GM18502 (cell line): ENCODE measurements around the gene CLOCK.

Experiments used
- ATAC-seq: cut with Tn5 transposase; IDR thresholded peaks from one replicate; pipeline ENCODE4 v1.9.1; 2021; ENCODE audit warnings: mild to moderate bottlenecking; ENCODE audit not compliant: unreplicated experiment, poor library complexity

Gene CLOCK

GRCh38 chr4:55485821-55486220, 60.9 kb downstream of the CLOCK start:
- ATAC-seq: no peak

DNA sequence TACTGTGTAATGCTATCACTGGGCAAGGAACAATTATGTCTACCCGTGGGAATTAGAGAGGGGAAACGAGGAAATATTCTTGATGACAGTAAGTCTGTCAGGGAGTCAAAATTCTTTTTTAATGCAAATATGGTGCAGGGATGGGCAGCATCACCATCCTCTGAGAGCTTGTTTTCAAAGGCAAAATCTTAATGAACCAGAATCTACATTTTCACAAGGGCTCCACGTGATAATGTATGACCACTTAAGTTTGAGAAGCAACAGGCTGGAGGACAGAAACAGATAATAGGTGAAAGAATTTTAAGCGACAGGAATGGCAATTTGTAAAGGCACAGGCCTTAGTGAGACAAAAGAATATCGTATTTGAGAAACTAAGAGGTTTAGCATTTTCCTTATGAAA, 63.4 kb downstream of the CLOCK start:
- ATAC-seq: no peak

DNA sequence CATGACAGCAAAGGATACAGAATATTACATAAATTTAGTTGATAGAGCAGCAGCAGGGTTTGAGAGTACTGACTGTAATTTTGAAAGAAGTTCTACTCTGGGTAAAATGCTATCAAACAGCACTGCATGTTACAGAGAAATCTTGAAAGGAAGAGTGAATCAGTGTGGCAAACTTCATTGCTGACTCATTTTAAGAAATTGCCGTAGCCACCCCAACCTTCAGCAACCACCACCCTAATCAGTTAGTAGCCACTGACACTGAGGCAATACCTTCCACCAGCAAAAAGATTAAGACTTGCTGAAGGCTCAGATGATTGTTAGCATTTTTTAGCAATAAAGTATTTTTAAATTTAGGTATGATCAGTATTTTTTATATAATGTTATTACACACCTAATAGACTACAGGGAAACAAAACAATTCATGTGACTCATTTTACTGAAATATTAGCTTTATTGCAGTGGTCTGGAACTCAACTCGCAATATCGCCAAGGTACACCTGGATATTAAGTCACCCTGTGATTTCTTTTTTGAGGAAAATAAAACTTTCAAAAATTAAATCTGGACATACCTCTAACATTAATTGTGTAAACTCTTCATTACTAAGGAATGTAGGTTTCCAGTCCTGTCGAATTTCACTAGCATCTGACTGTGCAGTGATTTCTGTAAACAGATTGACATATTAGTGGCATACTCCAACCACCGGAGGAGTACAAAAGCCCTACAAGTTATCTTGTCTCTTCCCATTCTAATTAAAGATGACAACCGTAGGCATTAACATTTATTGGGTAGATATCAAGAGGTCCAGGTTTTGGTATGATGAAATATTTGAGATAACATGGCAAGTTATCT, 71.1 kb downstream of the CLOCK start:
- no peak for ATAC-seq

- ATAC-seq: no peak
Measured at GRCh38 chr4:55469979-55470378, 76.7 kb downstream of the CLOCK start.

- no peak for ATAC-seq
Measured at GRCh38 chr4:55468724-55469123, 78.0 kb downstream of the CLOCK start.

GRCh38 chr4:55466001-55466400, 80.7 kb downstream of the CLOCK start:
- ATAC-seq: no peak

- ATAC-seq: no peak
Measured at GRCh38 chr4:55458611-55459010, 88.1 kb downstream of the CLOCK start.

GRCh38 chr4:55458164-55458563, 88.5 kb downstream of the CLOCK start:
- ATAC-seq: no peak

- no peak for ATAC-seq
Measured at GRCh38 chr4:55450566-55450965, 96.1 kb downstream of the CLOCK start.

DNA sequence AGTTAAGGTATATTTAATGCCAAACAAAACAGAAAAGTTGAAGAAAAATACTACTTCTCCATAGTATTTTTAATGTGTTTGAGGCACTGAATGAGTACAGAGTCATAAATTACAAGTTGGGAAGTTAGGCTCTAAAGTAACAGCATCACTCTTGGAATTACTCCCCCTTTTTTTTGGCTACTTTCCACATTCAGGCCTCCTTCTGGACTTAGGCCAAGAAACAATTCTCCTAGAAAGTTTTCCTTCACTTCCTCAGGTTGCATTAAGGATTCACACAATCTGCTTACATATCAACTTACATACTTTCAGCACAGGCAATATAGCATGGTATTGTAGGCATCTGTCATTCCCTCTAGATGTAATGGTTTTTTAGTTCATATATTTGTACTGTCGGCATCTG, 98.9 kb downstream of the CLOCK start:
- ATAC-seq: no peak

DNA sequence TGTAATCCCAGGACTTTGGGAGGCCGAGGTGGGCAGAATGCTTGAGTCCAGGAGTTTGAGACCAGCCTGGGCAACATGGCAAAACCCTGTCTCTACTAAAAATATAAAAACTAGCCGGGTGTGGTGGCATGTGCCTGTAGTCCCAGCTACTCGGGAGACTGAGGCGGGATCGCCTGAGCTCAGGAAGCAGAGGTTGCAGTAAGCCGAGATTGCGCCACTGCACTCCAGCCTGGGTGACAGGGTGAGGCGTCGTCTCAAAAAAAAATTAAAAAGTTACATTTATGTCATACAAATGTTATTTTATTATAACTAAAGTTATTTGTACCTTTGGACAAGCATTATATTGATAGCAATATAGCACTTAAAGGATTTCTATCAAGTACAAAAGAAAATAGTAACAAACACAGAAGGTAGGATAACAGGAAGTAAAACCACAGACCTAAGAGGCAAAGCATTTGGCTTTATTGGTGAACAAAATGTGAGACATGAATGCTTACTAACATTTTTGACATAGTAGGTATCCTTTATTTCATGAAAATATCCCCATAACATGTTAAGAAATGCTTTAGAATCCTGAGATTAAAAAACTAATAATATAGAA, 99.5 kb downstream of the CLOCK start:
- no peak for ATAC-seq

DNA sequence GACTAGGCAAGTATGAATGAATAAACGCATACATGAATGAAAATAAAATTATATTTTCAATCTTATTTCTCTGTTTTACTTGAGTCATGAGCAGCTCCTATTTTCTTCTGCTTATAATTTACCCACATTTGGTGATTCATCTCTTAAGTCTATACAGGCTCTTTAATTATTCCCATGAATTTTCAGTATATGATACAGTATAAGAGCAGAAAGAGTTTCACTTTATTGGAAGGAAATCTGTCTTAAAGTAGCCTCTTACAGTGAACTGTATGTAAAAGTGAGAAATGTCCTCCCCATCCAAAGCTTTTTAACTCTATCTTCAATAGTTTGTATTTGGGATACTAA, 100.2 kb downstream of the CLOCK start:
- no peak for ATAC-seq

- no peak for ATAC-seq
Measured at GRCh38 chr4:55445921-55446577, 100.7 kb downstream of the CLOCK start.

GRCh38 chr4:55444827-55445226, 101.9 kb downstream of the CLOCK start:
- no peak for ATAC-seq

GRCh38 chr4:55442541-55442940, 104.2 kb downstream of the CLOCK start:
- no peak for ATAC-seq

DNA sequence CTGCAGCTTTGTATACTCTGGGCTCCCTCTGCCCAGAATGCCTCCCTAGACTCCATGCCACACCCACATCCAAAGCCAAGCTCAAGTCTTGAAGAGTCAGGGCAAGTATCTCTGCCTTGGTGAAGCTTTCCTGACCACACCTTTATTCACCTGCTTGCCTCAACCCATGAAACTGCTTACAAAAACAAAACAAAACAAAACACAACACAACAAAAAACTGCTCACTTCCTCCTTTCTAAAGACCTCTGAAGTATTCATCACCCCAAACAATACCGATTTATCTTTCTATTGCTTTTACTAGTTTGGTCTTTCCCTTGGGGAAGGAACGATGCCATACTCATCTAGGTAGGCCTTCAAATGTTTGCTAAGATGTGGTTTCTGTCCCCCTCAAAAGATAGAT, 105.9 kb downstream of the CLOCK start:
- no peak for ATAC-seq

- ATAC-seq: no peak
Measured at GRCh38 chr4:55439023-55439422, 107.7 kb downstream of the CLOCK start.

- ATAC-seq: no peak
Measured at GRCh38 chr4:55438314-55438713, 108.4 kb downstream of the CLOCK start.

DNA sequence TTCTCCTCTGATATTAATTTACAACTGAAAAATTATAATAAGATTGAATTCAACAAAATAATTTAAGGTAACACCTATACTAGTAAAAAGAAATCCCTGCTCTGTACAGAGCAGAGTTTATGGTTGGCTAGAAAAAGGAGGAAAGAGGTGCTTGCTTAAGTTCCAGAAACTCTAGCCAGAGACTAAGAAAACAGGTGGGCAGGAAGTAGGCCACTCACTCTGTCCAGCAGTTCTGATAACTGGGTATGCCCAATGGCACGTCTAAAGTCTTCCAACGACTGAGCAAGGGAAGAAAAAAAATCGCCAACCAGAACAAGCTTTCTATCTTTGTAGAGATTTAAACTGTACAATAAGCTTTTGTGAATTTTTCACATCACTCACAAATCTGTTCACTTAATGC, 108.9 kb downstream of the CLOCK start:
- no peak for ATAC-seq

GRCh38 chr4:55437356-55437796, 109.3 kb downstream of the CLOCK start:
- ATAC-seq: no peak

GRCh38 chr4:55435141-55435841, 111.4 kb downstream of the CLOCK start:
- ATAC-seq: peak; percentile 81
